HG02763 (cell line): ENCODE data around the gene NSG2.

Experiments
- ATAC-seq: cut with Tn5 transposase; IDR thresholded peaks from one replicate; pipeline ENCODE4 v1.9.1; 2021; ENCODE audit warnings: mild to moderate bottlenecking, moderate library complexity; ENCODE audit not compliant: unreplicated experiment

Gene NSG2

DNA sequence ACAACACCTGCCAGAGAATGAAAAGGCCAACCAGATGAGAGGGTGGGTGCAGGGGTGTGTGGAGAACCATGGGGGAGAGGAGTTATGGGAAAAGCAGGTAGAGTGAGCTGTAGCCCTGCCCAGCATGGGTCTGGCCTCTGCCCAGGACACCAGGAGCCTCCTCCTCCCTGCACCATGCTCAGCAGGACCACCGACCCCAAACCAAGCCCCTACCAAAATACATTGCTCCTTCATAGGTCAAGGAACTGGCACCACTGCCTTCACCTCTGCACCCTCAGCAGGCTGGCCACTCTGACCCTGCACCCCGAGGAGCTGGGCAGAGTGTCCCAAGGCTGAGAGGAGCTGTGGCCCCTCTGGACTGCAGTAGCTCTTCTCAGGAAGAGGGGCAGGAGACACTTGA is 102.0 kb downstream of the NSG2 start:
- ATAC-seq: no peak

DNA sequence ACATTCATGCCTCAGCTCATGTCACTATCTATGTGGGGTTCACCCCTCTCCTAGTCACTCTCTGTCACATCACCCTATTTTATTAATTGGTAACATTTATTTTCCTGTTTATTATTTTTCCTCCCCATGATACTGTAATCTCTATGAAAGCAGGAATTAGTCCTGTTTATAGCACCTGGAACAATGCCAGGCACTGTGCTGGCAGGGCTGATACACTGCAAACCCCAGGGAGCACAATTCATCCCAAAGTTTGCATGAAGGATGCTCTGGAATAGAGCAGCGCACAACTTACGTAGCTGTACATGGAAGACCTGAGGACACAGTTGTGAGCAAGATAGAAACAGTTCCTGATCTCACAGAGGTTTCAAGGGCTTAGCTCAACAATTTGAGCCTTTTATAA is 103.2 kb downstream of the NSG2 start:
- ATAC-seq: no peak

DNA sequence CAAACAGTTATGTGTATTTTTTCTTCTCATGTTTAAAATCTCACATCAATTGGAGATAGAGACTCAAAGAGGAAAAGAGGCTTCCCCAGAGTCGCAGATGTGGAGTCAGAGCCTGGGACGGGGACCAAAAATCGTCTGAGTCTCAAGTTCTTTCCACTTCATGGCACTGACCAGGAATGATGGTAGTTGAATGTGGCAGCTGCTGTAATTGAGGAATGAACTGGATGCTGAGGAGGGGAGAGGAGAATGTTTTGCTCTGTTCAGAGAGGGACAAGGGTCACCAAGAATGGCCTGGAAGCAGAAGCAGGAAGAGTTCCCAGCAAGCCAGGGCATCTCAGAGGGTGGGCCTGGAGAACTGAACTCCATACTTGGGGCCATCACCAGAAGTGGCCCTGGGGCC is 103.9 kb downstream of the NSG2 start:
- ATAC-seq: no peak

DNA sequence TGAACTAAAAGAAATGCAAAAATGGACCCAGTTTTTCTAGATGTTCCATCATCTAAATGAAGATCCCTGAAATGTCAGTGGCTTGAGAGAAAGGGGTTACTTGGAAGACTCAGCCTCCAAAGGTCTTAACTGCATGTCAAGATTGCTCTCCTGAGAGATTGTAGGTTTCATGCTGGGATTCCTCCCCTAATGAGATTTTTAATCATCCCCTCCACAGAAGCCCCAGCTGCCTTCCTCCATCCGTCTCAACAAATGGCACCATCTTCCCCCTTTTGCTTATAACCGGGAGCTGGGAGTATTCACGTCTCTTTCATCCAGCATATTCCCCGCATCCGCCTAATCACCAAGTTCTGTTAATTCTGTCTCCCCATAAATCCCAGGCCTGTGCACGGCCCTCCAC is 104.5 kb downstream of the NSG2 start:
- ATAC-seq: no peak

DNA sequence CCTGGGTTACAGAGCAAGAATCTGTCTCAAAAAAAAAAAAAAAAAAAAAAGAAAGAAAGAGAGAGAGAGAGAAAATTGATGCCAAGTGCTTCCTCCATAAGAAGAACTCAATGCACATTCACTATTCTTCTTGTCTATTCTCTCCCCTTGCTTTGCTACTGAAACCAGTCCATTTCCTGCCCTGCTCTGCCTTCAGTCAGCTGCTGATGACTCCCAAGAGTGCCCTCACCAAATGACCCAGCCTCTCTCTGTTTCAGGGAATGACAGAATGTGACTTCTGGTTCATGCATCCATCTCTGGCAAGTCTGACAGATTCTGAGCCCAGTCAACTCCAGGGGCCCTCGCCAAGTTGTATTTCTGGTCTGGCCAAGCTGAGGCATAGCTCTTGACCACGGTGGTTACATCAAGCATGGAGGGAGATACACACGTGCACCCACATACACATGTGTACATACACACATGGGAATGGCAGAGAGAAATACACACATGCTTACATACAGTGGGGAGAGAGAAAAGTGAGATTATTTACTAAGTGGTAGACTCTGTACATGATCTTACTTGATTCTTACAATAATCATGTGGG is 106.2 kb downstream of the NSG2 start:
- ATAC-seq: no peak

DNA sequence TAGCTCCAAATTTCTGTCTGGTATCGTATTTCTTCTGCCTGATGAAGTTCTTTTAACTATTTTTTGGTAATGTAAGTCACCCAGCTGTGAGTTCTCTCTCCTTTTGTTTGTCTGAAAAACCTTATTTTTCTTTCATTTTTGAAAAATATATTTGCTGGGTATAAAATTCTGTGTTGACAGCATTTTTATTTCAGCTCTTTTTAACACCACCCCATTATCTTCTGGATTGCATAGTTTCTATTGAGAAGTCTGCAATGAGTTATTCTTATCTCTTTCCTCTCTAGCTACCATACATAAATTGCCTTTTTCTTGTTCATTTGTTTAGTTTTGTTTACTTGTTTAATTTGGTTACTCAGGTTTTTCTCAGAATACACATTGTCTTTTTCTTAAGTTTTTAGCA is 109.1 kb downstream of the NSG2 start:
- no peak for ATAC-seq

DNA sequence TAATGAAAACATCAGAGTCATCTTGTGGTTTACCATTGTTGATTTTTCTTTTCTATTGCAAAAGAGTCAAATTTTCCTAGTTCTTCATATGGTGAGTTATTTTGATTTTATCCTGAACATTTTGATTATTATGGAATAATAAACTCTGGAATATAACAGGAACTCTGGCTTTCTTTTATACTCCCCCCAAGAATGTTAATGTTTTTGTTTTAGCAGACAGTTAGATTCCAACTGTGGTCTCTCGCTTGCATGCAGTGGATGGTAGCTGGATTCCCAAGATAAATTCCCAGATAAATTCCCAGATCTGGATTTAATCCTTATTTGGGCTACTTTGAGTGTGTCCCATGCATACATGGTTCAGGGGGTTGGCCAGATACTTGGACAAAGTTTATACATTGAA is 109.8 kb downstream of the NSG2 start:
- no peak for ATAC-seq

DNA sequence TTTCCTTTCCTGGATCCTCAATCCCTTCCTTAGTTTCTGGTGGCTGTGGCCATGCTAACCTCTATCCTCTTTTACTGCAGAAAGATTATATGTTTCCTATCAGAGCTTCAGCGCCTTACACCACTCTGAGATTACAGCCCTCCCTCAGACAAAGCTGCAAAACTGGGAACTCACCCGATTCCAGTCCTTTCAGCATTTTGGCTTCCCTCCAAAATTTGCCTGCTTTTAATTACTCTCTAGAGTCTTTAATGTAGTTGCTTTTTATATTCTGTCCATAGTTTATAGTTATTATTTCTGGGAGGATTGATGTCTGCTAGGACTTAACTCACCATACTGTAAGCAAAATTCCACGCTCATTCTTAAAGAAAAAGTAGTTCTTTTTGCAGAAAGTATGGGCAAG is 110.2 kb downstream of the NSG2 start:
- ATAC-seq: no peak

DNA sequence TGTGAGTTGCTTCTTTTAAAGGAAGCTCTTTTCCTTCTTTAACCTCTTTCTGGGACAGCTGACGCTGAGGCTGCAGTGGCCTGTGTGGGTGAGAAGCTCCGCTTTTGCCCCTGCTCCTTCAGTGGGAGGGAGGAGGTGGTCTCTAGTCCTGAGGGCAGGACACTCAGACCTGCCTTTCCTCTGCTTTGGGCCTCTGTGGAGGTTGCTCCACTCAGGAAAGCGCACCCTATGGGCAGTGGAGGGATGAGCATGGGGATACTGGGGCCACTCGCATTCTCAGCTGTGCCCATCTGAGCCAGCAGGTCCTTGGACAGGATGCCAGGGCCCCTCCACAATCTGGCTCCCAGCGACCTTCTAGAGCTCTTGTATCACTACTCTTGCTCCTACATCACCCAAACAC is 111.5 kb downstream of the NSG2 start:
- ATAC-seq: no peak
